Measurements from ENCODE around the gene CCRL2. TPM values are rescaled to one million over a fixed set of nuclear protein-coding genes. Genes with fewer than 3 reads are reported as not detected.

The CCRL2 gene
- total RNA-seq, 1 experiment from 2014 or later = not detected

GRCh38 chr3:46407970-46408369 lies 911 bp downstream of the CCRL2 start:
- no peaks in the 10 kb centered on the region for H3K27me3 ChIP-seq
- H3K4me3 ChIP-seq = no peak overlapping the region

DNA sequence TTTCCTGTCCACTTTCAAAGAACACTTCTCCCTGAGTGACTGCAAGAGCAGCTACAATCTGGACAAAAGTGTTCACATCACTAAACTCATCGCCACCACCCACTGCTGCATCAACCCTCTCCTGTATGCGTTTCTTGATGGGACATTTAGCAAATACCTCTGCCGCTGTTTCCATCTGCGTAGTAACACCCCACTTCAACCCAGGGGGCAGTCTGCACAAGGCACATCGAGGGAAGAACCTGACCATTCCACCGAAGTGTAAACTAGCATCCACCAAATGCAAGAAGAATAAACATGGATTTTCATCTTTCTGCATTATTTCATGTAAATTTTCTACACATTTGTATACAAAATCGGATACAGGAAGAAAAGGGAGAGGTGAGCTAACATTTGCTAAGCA lies 1.8 kb downstream of the CCRL2 start:
- Histone ChIP-seq H3K36me3 (no peaks in the 10 kb centered on the region), H3K27ac (no peak overlapping the region), H3K27me3 (no peaks in the 10 kb centered on the region), H3K4me3 (no peak overlapping the region), H3K9me3 (replicated peaks) (no peaks in the 10 kb centered on the region), H3K4me1 (peaks cover 7% of the 10 kb centered on the region)
- no peak for DNase-seq

More at GRCh38 chr3:46407970-46408369, 911 bp downstream of the CCRL2 start:
- Histone ChIP-seq H3K9me3 (replicated peaks) (no peaks in the 10 kb centered on the region), H3K27ac (no peak overlapping the region; the same call in 1 of the 2 replicates), H3K36me3 (no peaks in the 10 kb centered on the region), H3K4me1 (peaks cover 7% of the 10 kb centered on the region)
- peak; percentile 63 to 77 for DNase-seq

- no peak for DNase-seq
- H3K4me3 ChIP-seq = no peak overlapping the region
- peaks cover 7% of the 10 kb centered on the region for H3K4me1 ChIP-seq
- H3K27me3 ChIP-seq = no peaks in the 10 kb centered on the region
- H3K36me3 ChIP-seq = no peaks in the 10 kb centered on the region
- H3K9me3 ChIP-seq (replicated peaks) = no peaks in the 10 kb centered on the region
- no peak overlapping the region for H3K27ac ChIP-seq
These were observed 2.9 kb downstream of the CCRL2 start for GRCh38 chr3:46409739-46410489.

DNA sequence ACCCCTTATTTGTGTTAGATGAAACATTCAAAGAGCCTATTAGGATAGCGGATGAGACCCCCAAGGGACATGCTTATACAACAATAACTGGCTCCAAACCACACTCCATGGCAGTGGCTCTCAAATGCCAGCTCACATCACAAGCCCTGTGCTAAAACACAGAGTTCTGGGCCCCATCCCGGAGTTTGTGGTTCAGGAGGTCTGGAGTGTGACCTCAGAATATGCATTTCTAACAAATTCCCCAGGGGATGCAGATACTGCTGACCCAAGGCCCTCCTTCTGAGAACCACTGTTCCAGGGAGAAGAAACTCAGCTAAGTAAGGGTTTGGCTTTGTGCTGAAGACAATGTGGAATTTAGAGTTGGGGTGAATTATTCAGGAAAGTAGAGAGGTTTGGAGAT lies 3.6 kb downstream of the CCRL2 start:
- DNase-seq = no peak
- Histone ChIP-seq H3K9me3 (replicated peaks) (no peaks in the 10 kb centered on the region), H3K4me3 (no peak overlapping the region), H3K27me3 (no peaks in the 10 kb centered on the region), H3K27ac (no peak overlapping the region), H3K36me3 (no peaks in the 10 kb centered on the region), H3K4me1 (peaks cover 7% of the 10 kb centered on the region)

GRCh38 chr3:46411271-46411670 lies 4.2 kb downstream of the CCRL2 start:
- no peaks in the 10 kb centered on the region for H3K27me3 ChIP-seq
- no peak overlapping the region for H3K27ac ChIP-seq
- H3K4me3 ChIP-seq = no peak overlapping the region
- no peaks in the 10 kb centered on the region for H3K9me3 ChIP-seq (replicated peaks)
- no peaks in the 10 kb centered on the region for H3K36me3 ChIP-seq
- H3K4me1 ChIP-seq = peaks cover 7% of the 10 kb centered on the region
- no peak for DNase-seq

DNA sequence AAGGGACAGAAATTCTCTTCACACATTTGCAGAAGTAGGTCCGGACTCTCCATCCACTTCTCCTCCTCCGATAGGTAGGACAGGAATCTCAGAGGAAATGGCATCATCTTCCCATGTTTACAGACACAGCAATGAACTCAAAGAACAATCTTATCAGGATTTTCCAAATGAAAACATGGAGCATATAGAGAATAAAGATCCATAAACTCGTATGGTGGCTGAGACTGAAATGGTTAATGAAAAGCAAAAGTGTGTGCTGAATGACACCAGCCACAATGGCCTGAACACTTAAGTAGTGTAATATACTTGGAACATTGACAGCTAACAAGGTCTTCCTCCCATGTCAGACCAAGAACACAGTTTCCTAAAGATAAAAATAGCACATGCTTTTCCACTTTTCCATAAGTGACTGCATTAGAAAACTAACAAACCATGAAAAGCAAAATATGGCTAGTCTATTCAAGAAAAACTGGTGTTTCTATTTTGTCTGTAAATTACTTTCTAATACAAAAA lies 5.8 kb downstream of the CCRL2 start:
- Histone ChIP-seq H3K9me3 (replicated peaks) (no peaks in the 10 kb centered on the region), H3K4me3 (no peak overlapping the region), H3K27ac (no peak overlapping the region), H3K4me1 (peaks cover 4% of the 10 kb centered on the region), H3K36me3 (no peaks in the 10 kb centered on the region), H3K27me3 (no peaks in the 10 kb centered on the region)
- DNase-seq = no peak

- no peaks in the 10 kb centered on the region for H3K4me1 ChIP-seq
- no peak overlapping the region for H3K27ac ChIP-seq
- no peaks in the 10 kb centered on the region for H3K9me3 ChIP-seq (replicated peaks)
These were observed 6.9 kb downstream of the CCRL2 start for GRCh38 chr3:46413951-46414350.

DNA sequence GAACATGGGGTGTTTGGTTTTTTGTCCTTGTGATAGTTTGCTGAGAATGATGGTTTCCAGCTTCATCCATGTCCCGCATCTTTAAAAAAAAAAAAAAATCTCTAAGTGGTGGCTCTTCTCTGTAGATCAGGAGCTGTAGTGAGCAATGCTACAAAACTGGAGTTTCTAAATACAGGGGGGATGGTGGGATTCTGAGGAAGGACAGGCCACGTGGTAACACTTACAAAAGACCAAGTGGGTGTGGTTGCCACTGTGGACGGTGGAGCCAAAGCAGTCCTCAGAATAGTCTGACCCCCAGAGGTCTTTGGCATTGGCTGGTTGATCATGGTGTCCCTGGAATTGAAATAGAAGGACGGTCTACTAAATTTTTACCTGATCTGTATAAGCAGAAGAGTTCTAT lies 7.7 kb downstream of the CCRL2 start:
- no peak for DNase-seq
- H3K4me1 ChIP-seq = no peaks in the 10 kb centered on the region
- no peaks in the 10 kb centered on the region for H3K36me3 ChIP-seq

More at GRCh38 chr3:46413951-46414350, 6.9 kb downstream of the CCRL2 start:
- Histone ChIP-seq H3K36me3 (no peaks in the 10 kb centered on the region), H3K4me3 (no peak overlapping the region), H3K27me3 (no peaks in the 10 kb centered on the region)
- DNase-seq = no peak

DNA sequence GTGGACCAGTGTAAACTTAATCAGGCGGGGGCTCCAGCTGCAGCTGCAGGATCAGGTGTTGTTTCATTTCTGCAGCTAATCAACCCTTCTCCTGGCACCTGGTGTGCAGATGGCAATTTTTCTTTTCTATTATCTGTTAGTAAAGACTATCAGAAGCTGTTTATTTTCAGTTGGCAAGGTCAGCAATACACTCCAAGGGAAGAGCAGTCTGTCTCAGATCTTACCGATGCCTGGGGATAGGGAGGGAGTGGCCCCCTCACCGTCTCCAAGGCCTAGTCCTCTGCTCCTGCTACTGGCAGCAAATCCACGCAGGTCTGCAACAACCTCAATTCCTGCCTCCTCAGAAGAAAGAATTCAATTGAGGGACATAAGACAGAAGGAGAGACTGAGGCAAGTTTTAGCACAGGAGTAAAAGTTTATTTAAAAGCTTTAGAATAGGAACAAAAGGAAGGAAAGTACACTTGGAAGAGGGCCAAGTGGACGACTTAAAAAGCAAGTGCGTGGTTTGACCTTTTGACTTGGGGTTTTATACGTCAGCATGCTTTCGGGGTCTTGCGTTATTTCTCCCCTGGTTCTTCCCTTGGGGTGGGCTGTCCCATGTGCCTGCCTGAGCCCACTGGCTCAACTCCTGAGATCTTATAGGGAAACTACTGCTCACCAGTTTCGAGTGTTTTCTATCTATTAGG lies 9.2 kb downstream of the CCRL2 start:
- DNase-seq = no peak
- Histone ChIP-seq H3K4me3 (no peak overlapping the region), H3K36me3 (no peaks in the 10 kb centered on the region), H3K27ac (no peak overlapping the region), H3K9me3 (replicated peaks) (no peaks in the 10 kb centered on the region), H3K27me3 (no peaks in the 10 kb centered on the region), H3K4me1 (no peaks in the 10 kb centered on the region)

More for the DNA sequence above, 7.7 kb downstream of the CCRL2 start:
- no peaks in the 10 kb centered on the region for H3K27me3 ChIP-seq
- H3K27ac ChIP-seq = no peak overlapping the region
- H3K4me3 ChIP-seq = no peak overlapping the region
- H3K9me3 ChIP-seq (replicated peaks) = no peaks in the 10 kb centered on the region

DNA sequence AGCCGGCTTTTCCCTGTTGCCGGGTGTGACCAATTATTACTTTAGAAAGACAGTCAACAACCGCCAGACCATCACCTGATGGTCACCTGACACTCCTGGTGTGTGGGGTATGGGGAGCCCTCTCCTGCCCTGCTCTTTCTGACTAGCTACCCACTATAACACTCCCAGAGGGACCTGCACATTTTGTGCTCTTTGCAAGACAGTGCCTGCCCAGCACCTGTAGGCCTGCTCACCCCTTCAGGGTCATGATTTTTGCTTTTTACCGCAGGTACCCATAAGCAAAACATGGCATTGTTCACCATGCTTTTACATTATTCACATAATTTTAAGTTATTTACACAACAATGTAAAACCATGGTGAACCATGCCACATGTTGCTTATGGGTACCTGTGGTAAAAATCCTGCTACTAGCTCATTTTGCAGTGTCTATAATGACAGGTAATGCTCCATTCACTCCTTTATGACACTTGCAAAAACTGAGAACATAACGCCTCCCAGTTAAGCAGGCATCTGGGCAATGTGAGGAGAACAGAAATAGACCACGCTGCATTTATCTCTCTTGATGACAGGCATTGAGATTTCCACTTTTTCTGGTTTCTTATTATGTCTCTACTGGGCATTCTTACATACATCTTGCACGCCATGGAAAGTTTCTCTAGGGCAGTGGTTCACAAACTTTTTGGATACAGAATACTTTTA lies 9.9 kb downstream of the CCRL2 start:
- Histone ChIP-seq H3K9me3 (replicated peaks) (no peaks in the 10 kb centered on the region), H3K4me3 (no peak overlapping the region), H3K27me3 (no peaks in the 10 kb centered on the region), H3K27ac (no peak overlapping the region), H3K4me1 (no peaks in the 10 kb centered on the region), H3K36me3 (no peaks in the 10 kb centered on the region)
- no peak for DNase-seq

DNA sequence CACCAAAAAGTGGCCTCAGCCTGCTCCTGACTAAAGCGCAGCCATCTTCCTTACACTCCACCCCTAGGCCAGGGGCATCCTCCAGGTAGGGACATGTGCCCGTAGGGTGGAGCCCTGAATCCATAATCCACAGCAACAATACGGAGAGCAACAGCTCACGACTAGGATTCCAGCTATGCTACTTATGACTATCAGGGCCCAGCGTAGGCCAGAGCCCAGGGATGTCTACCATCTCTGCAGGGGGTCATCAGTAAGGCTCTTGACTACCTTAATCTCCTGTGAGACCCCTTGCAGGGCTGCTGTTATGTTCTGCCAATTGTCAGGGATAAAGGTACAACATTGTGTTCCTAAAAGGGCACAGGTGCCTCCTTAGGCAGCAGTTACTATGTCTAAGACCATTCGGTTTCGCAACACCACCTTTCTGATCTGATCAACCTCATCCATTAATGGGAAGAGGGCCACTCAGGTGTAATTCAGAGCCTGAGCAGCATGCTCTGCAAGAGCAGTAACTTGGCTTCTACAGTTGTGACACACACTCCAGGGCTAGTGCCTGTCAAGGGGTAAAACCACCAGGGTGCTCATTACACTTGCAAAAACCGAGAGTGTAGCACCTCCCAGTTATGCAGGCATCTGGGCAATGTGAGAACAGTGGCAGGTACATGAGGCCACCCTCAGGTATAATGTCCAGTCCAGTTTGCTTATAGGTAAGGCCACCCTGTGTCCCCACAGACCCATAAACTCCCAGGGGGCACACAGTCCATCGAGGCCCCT lies 11.0 kb downstream of the CCRL2 start:
- Histone ChIP-seq H3K4me3 (no peak overlapping the region), H3K4me1 (no peaks in the 10 kb centered on the region), H3K9me3 (replicated peaks) (no peaks in the 10 kb centered on the region), H3K36me3 (no peaks in the 10 kb centered on the region), H3K27me3 (no peaks in the 10 kb centered on the region), H3K27ac (no peak overlapping the region)
- no peak for DNase-seq

DNA sequence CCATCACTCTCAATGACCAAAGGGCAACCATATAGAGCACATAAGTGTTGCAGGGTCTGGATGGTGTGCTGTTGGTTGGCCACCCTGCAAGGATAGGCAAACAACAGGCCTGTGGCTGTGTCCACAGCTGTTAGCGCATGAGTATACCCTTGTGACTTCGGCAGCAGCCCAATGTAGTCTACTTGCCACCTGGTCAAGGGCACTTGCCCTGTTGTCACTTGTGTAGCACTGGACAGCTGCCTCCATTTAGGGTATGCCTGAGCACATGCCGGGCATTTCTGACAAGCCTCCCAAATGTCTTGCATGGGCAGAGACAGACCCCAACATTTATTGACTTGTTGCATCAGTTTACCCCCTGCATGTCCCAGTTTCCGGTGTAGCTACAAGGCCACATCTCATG lies 12.8 kb downstream of the CCRL2 start:
- Histone ChIP-seq H3K36me3 (no peaks in the 10 kb centered on the region), H3K4me3 (no peak overlapping the region), H3K27me3 (no peaks in the 10 kb centered on the region), H3K9me3 (replicated peaks) (no peaks in the 10 kb centered on the region), H3K27ac (no peak overlapping the region), H3K4me1 (no peaks in the 10 kb centered on the region)
- DNase-seq = no peak

- Histone ChIP-seq H3K27me3 (no peaks in the 10 kb centered on the region), H3K4me1 (no peaks in the 10 kb centered on the region), H3K4me3 (no peak overlapping the region), H3K36me3 (no peaks in the 10 kb centered on the region), H3K27ac (no peak overlapping the region), H3K9me3 (replicated peaks) (no peaks in the 10 kb centered on the region)
- DNase-seq = no peak
These were observed 13.9 kb downstream of the CCRL2 start for GRCh38 chr3:46420931-46421330.

- H3K9me3 ChIP-seq (replicated peaks) = no peaks in the 10 kb centered on the region
- peak; percentile 23 to 32 for DNase-seq
- no peaks in the 10 kb centered on the region for H3K36me3 ChIP-seq
- no peaks in the 10 kb centered on the region for H3K27me3 ChIP-seq
- H3K4me1 ChIP-seq = no peaks in the 10 kb centered on the region
- no peak overlapping the region for H3K4me3 ChIP-seq
- no peak overlapping the region for H3K27ac ChIP-seq
These were observed 15.6 kb downstream of the CCRL2 start for GRCh38 chr3:46422617-46423016.

Data from SJCRH30 (cell line).